Measurements from ENCODE around the gene UNC13A.

Gene UNC13A

DNA sequence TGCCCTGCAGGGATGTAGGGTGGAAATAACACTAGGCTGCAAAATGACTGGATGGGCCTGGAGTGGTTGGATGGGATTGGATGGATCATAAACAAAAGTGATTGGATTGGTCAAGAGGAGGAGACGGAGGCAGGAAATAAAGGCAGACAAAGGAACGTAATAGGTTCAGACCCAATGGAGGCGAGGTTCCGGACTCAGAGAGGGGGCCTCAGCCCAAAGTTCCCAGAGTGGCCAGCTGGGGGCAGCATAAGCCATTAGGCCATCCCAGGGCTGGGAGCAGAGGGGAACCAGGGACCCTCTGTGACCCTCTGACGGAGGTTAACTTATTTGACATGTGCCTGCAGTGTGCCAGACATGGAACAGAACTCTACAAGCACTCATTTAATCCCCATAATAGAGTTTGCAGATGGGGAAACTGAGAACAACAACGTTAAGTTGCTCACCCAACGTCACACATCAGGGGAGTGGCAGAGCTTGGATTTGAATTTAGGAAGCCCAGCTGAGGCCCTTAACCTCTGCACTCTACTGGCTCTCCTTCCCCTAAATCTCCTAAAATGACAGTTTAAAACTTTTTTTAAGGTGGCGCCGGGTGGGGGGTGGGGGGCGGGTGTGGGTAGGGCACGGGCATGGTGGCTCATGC is 15.8 kb upstream of the UNC13A start:
- H3K27ac ChIP-seq = no peak overlapping the region
- H3K9me3 ChIP-seq (ENCODE audit: severe bottlenecking) = no peaks in the 10 kb centered on the region
- H3K27me3 ChIP-seq (ENCODE audit: insufficient read depth, low read depth, severe bottlenecking) = no peaks in the 10 kb centered on the region
- TF ChIP-seq, protein P1, sequence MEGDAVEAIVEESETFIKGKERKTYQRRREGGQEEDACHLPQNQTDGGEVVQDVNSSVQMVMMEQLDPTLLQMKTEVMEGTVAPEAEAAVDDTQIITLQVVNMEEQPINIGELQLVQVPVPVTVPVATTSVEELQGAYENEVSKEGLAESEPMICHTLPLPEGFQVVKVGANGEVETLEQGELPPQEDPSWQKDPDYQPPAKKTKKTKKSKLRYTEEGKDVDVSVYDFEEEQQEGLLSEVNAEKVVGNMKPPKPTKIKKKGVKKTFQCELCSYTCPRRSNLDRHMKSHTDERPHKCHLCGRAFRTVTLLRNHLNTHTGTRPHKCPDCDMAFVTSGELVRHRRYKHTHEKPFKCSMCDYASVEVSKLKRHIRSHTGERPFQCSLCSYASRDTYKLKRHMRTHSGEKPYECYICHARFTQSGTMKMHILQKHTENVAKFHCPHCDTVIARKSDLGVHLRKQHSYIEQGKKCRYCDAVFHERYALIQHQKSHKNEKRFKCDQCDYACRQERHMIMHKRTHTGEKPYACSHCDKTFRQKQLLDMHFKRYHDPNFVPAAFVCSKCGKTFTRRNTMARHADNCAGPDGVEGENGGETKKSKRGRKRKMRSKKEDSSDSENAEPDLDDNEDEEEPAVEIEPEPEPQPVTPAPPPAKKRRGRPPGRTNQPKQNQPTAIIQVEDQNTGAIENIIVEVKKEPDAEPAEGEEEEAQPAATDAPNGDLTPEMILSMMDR (IDR thresholded peaks at IDR 0.05; ENCODE audit: low read depth, low read length) = peak; percentile 81
- H3K36me3 ChIP-seq = no peaks in the 10 kb centered on the region
- no peak overlapping the region for H3K4me3 ChIP-seq (ENCODE audit: low read depth, low read length)
- DNase-seq = peak; percentile 49

DNA sequence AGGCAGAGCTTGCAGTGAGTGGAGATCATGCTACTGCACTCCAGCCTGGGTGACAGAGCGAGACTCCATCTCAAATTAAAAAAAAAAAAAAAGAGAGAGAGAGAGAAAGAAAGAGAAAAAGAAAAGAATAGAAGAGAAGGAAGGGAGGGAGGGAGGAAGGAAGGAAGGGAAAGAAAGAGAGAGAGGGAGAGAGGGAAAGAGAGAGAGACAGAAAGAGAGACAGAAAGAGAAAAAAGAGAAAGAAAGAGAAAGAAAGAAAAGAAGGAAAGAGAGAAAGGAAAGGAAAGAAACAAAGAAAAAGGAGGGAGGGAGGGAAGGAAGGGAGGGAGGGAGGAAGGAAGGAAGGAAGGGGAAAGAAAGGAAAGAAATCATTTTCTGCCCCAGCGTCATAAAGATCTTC is 7.0 kb upstream of the UNC13A start:
- TF ChIP-seq, protein P1 (IDR thresholded peaks at IDR 0.05; ENCODE audit: low read depth, low read length) = no peak
- H3K27me3 ChIP-seq (ENCODE audit: insufficient read depth, low read depth, severe bottlenecking) = no peaks in the 10 kb centered on the region

DNA sequence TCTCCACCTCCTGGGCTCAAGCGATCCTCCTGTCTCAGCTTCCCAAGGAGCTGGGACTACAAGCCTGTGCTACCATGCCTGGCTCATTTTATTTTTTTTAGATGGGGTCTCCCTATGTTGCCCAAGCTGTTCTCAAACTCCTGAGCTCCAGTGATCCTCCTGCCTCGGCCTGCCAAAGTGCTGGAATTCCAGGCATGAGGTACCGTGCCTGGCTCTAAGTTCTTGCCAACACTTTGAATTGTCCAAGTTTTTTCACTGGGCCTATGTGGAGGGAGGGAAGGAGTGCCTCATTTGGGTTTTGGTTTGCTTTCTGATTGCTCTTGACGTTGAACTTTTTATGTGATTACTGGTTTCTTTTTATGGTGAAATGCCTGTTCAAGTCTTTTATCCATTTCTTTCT is 4.4 kb upstream of the UNC13A start:
- Histone ChIP-seq H3K27me3 (ENCODE audit: insufficient read depth, low read depth, severe bottlenecking) (no peaks in the 10 kb centered on the region), H3K27ac (no peak overlapping the region), H3K9me3 (ENCODE audit: severe bottlenecking) (no peaks in the 10 kb centered on the region), H3K36me3 (no peaks in the 10 kb centered on the region), H3K4me3 (ENCODE audit: low read depth, low read length) (no peak overlapping the region)
- TF ChIP-seq, protein P1 (IDR thresholded peaks at IDR 0.05; ENCODE audit: low read depth, low read length) = no peak
- no peak for DNase-seq

More for the DNA sequence above, 7.0 kb upstream of the UNC13A start:
- Histone ChIP-seq H3K27ac (no peak overlapping the region), H3K4me3 (ENCODE audit: low read depth, low read length) (no peak overlapping the region), H3K36me3 (no peaks in the 10 kb centered on the region), H3K9me3 (ENCODE audit: severe bottlenecking) (no peaks in the 10 kb centered on the region)
- DNase-seq = no peak

DNA sequence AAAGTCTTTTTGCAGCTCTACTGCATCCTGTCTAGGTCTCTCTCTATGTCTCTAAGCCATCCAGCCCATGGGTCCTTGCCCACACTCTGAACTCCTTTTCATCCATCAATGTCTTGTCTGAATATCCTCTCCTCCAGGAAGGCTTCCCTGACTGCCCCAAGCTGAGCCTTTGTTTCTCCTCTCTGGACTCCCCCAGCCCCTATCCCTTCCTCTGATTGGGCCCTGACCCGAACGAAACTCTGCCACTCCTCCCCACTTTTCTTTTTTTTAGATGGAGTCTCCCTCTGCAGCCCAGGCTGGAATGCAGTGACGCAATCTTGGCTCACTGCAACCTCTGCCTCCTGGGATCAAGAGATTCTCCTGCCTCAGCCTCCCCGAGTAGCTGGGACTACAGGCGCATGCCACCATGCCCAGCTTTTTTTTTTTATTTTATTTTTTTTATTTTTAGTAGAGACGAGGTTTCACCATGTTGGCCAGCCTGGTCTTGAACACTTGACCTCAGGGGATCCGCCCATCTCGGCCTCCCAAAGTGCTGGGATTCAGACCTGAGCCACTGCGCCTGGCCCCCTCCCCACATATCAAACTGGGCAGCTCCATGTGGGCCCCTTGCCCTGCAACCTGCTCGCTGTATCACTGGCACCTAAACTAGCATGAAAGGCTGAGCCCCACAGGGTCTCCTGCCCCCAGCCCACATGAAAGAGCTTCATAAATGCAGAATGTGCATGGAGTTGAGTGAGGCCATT is 870 bp upstream of the UNC13A start:
- Histone ChIP-seq H3K9me3 (ENCODE audit: severe bottlenecking) (no peaks in the 10 kb centered on the region), H3K27ac (peak overlapping the region; percentile 91), H3K27me3 (ENCODE audit: insufficient read depth, low read depth, severe bottlenecking) (no peaks in the 10 kb centered on the region), H3K4me3 (ENCODE audit: low read depth, low read length) (peak overlapping the region; percentile 98), H3K36me3 (peaks cover 10% of the 10 kb centered on the region; the same call in 1 of the 2 replicates)
- TF ChIP-seq, protein P1 (IDR thresholded peaks at IDR 0.05; ENCODE audit: low read depth, low read length) = no peak
- no peak for DNase-seq

DNA sequence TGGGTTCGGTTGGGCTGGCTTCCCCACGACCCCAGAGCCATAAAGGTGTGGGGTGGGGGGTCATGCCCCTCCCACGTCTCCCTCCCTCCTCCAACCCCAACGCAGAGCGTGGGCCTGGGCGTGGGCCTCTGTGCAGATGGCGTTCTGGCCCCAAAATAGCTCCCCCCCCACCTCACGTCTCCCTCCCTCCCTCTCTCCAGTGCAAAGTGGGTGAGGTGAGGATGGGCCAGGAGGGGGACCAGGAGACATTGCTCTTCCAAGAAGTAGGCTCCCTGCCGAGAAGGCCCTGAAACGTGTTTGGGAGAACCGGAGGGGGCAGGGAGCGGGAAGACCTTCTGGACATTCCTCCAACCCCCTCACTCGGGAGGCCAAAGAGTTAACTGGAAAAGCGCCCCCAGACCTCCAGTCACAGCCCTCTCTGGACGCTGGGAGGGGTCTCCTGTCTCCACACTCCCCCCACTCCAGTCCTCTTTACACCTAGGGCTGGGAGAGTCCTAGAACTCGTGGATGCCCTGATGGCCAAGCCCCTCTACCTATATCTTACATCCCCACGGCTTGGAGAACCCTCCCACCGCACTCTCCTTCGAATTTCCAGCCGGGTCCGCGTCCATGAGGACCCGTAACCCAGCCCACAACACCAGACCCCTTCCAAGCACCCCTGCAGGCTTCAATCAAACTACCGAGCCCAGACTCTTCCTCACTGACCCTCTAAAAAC is 855 bp downstream of the UNC13A start:
- Histone ChIP-seq H3K9me3 (ENCODE audit: severe bottlenecking) (no peaks in the 10 kb centered on the region), H3K36me3 (peaks cover 21% of the 10 kb centered on the region), H3K27me3 (ENCODE audit: insufficient read depth, low read depth, severe bottlenecking) (no peaks in the 10 kb centered on the region), H3K4me3 (ENCODE audit: low read depth, low read length) (peak overlapping the region; percentile 98), H3K27ac (peak overlapping the region; percentile 91)
- DNase-seq = peak; percentile 33
- TF ChIP-seq, protein P1 (IDR thresholded peaks at IDR 0.05; ENCODE audit: low read depth, low read length) = no peak

All from WERI-Rb-1 (cell line).